ENCODE data around the gene OR4F6.
"Not testable (repeated sequence)": the region's sequence is repeated elsewhere in the genome, so short reads cannot be mapped to it uniquely, and the experiment has no call there.

GRCh38 chr15:101793981-101794380 is 9.3 kb upstream of the OR4F6 start:
- TF ChIP-seq CTCF, POLR2A, POLR2AphosphoS5, EP300 (IDR thresholded peaks at IDR 0.05): not testable (repeated sequence)

Measured in suprapubic skin (tissue), 4 donors.